ENCODE measurements around the gene SNAPIN. TPM values are rescaled to one million over a fixed set of nuclear protein-coding genes. Genes with fewer than 3 reads are reported as not detected.
"Not testable (repeated sequence)": the region's sequence is repeated elsewhere in the genome, so short reads cannot be mapped to it uniquely, and the experiment has no call there.

The SNAPIN gene
- total RNA-seq, 2 donors from 2014 or later = 60.8 to 84.0 TPM

DNA sequence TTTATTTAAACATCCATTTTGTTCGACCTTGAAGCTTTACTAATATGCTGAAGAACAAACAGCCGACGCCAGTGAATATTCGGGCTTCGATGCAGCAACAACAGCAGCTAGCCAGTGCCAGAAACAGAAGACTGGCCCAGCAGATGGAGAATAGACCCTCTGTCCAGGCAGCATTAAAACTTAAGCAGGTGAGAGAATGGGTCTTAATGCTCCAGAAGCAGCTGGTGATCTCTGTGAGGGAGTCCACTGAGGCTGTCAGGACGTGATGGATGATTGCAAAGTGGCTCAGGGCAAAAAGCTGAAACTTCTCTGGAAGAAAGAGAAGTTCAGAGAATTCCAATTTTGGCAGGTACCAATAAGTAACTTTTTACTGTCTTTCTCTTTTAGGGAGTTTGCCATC, 20.2 kb upstream of the SNAPIN start:
- Histone ChIP-seq H3K9me3 (no peaks in the 10 kb centered on the region), H3K4me3 (no peak overlapping the region), H3K36me3 (peaks cover 81% of the 10 kb centered on the region), H3K4me1 (peaks cover 0 to 75% of the 10 kb centered on the region in 2 donors), H3K27ac (peak overlapping the region; percentile 100), H3K27me3 (no peaks in the 10 kb centered on the region)
- TF ChIP-seq, protein P1, sequence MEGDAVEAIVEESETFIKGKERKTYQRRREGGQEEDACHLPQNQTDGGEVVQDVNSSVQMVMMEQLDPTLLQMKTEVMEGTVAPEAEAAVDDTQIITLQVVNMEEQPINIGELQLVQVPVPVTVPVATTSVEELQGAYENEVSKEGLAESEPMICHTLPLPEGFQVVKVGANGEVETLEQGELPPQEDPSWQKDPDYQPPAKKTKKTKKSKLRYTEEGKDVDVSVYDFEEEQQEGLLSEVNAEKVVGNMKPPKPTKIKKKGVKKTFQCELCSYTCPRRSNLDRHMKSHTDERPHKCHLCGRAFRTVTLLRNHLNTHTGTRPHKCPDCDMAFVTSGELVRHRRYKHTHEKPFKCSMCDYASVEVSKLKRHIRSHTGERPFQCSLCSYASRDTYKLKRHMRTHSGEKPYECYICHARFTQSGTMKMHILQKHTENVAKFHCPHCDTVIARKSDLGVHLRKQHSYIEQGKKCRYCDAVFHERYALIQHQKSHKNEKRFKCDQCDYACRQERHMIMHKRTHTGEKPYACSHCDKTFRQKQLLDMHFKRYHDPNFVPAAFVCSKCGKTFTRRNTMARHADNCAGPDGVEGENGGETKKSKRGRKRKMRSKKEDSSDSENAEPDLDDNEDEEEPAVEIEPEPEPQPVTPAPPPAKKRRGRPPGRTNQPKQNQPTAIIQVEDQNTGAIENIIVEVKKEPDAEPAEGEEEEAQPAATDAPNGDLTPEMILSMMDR (IDR thresholded peaks at IDR 0.05) = no peak
- no peak for DNase-seq (ENCODE audit: low spot score)

DNA sequence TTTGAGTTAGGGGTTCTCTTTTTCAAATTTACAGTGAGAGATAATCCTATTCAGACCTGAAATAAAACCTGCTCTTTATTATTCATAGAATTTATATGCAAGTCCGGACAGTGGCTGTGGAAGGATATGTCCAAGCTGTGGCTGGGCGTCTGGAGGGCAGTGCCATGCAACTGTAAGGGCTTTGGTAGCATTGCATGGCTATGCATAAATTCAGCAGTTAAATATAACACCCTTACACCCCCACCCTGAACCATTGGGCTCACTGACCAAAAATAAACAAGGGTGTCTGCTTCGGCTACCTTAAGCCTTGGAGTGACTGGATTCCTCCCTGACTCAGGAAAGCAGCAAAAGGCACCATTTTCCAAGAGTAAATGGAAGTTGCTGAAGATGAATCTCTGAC, 19.2 kb upstream of the SNAPIN start:
- Histone ChIP-seq H3K4me3 (no peak overlapping the region), H3K27me3 (no peaks in the 10 kb centered on the region), H3K27ac (peak overlapping the region; percentile 100), H3K9me3 (no peaks in the 10 kb centered on the region), H3K4me1 (peaks cover 0 to 82% of the 10 kb centered on the region in 2 donors), H3K36me3 (peaks cover 91% of the 10 kb centered on the region)
- no peak for DNase-seq (ENCODE audit: low spot score)
- TF ChIP-seq, protein P1 (IDR thresholded peaks at IDR 0.05) = no peak

DNA sequence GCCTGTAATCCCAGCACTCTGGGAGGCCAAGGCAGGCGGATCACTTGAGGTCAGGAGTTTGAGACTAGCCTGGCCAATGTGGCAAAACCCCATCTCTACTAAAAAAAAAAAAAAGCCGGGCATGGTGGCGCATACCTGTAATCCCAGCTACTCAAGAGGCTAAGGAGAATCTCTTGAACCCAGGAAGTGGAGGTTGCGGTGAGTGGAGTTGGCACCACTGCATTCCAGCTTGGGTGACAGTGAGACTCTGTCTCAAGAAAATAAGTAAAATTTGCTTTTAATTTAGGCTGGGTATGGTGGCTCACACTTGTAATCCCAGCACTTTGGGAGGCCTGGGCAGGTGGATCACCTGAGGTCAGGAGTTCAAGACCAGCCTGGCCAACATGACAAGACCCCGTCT, 18.3 kb upstream of the SNAPIN start:
- H3K4me1 ChIP-seq = peaks cover 0 to 83% of the 10 kb centered on the region in 2 donors
- peaks cover 97% of the 10 kb centered on the region for H3K36me3 ChIP-seq
- not testable (repeated sequence) for H3K9me3 ChIP-seq; DNase-seq (ENCODE audit: low spot score); H3K4me3 ChIP-seq; H3K27me3 ChIP-seq
- H3K27ac ChIP-seq = peak overlapping the region in 1 of 2 donors; percentile 100

DNA sequence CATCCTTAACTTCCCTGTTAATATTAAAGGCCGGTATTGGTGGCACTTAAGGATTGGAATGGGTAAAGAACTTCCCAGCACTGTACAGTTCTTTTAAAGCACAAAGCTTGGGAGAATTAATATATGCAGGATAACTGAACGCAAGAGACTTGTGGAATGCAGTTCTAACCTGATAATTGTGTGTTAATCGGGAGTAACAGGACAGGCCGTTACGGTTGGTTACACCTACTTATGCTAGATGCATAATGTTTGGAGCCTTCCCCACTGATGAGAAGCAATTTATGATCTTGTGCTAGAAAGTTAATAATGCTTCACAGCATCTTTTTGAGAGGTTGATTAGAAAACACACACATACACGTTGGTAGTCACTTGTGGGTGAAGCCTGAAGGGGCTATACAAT, 17.6 kb upstream of the SNAPIN start:
- Histone ChIP-seq H3K9me3 (no peaks in the 10 kb centered on the region), H3K27me3 (no peaks in the 10 kb centered on the region), H3K4me1 (peaks cover 0 to 76% of the 10 kb centered on the region in 2 donors), H3K36me3 (peaks cover 98% of the 10 kb centered on the region), H3K4me3 (no peak overlapping the region), H3K27ac (peak overlapping the region in 1 of 2 donors; percentile 100)
- DNase-seq (ENCODE audit: low spot score) = no peak
- TF ChIP-seq, protein P1 (IDR thresholded peaks at IDR 0.05) = no peak

DNA sequence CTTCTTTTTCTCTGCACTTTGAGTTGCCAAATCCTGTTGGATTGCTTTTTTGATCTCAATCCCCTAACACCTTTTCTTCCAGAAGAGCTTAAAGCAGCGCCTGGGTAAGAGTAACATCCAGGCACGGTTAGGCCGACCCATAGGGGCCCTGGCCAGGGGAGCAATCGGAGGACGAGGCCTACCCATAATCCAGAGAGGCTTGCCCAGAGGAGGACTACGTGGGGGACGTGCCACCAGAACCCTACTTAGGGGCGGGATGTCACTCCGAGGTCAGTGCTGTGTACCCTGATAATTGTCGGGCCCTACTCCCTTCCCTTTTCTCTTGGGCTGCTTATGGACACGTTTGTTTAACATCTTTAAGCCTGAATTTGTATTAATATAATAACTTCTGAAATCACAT, 16.3 kb upstream of the SNAPIN start:
- Histone ChIP-seq H3K4me3 (no peak overlapping the region), H3K4me1 (peaks cover 0 to 63% of the 10 kb centered on the region in 2 donors), H3K27ac (peak overlapping the region; percentile 44 to 100)

DNA sequence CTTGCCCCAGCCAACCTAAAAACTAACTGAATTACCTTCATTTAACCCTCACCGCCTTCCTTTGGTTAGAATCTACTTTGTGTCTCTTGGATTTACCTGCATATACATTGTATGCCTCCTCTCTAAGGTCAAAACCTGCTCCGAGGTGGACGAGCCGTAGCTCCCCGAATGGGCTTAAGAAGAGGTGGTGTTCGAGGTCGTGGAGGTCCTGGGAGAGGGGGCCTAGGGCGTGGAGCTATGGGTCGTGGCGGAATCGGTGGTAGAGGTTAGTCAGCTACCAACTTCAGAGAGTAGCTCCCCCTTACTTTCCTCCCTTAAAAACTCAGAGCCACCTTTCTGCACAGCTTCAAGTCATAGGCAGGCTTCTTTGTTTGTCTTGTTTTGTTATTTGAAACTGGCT, 15.4 kb upstream of the SNAPIN start:
- no peak for DNase-seq (ENCODE audit: low spot score)
- Histone ChIP-seq H3K4me1 (peaks cover 0 to 55% of the 10 kb centered on the region in 2 donors), H3K4me3 (no peak overlapping the region), H3K9me3 (no peaks in the 10 kb centered on the region), H3K36me3 (peaks cover 84% of the 10 kb centered on the region), H3K27me3 (no peaks in the 10 kb centered on the region), H3K27ac (peak overlapping the region; percentile 44 to 71)
- TF ChIP-seq, protein P1 (IDR thresholded peaks at IDR 0.05) = no peak

More for the DNA sequence above, 16.3 kb upstream of the SNAPIN start:
- H3K9me3 ChIP-seq = no peaks in the 10 kb centered on the region
- peaks cover 92% of the 10 kb centered on the region for H3K36me3 ChIP-seq
- TF ChIP-seq, protein P1 (IDR thresholded peaks at IDR 0.05) = no peak
- DNase-seq (ENCODE audit: low spot score) = no peak
- H3K27me3 ChIP-seq = no peaks in the 10 kb centered on the region

All from right atrium auricular region (tissue), 2 donors.